Stimulated activated CD4-positive, alpha-beta T cell treated with anti-CD3 and anti-CD28 coated beads, Interleukin-1b, Interleukin-23, amount 100 ng/mL, for 24 hours (primary cell): ENCODE results near the gene SERPINE1.
A peak's percentile ranks its signal among the peaks of the same experiment; 100 is the strongest.
"Not testable (repeated sequence)": the region's sequence is repeated elsewhere in the genome, so short reads cannot be mapped to it uniquely, and the experiment has no call there.

Source experiments
- DNase-seq, 4 experiments: peaks; one replicate each; pipeline ENCODE4 v3.0.0-alpha.2; 2020; ENCODE audit warnings: low read depth in 4 of 4, low spot score in 1 of 4

Gene SERPINE1

GRCh38 chr7:101121991-101122932 lies 4.6 kb upstream of the SERPINE1 start:
- DNase-seq = no peak

- no peak for DNase-seq
These were observed 3.8 kb upstream of the SERPINE1 start for GRCh38 chr7:101122933-101123702.

GRCh38 chr7:101123703-101124068 lies 3.2 kb upstream of the SERPINE1 start:
- DNase-seq = no peak

- no peak for DNase-seq
These were observed 2.4 kb upstream of the SERPINE1 start for GRCh38 chr7:101124376-101125056.

- DNase-seq = no peak
These were observed 784 bp upstream of the SERPINE1 start for GRCh38 chr7:101125989-101126650.

GRCh38 chr7:101127460-101128039 lies 646 bp downstream of the SERPINE1 start:
- DNase-seq = no peak

- DNase-seq = no peak
These were observed 1.3 kb downstream of the SERPINE1 start for GRCh38 chr7:101128040-101128834.

GRCh38 chr7:101129603-101130117 lies 2.8 kb downstream of the SERPINE1 start:
- DNase-seq = no peak

- not testable (repeated sequence) for DNase-seq
These were observed 6.0 kb downstream of the SERPINE1 start for GRCh38 chr7:101132626-101133600.

- no peak for DNase-seq
These were observed 6.9 kb downstream of the SERPINE1 start for GRCh38 chr7:101133621-101134398.

- DNase-seq = no peak
These were observed 7.6 kb downstream of the SERPINE1 start for GRCh38 chr7:101134399-101134980.

- no peak for DNase-seq
These were observed 10.8 kb downstream of the SERPINE1 start for GRCh38 chr7:101137651-101138212.

GRCh38 chr7:101138213-101138870 lies 11.4 kb downstream of the SERPINE1 start:
- DNase-seq = peak; percentile 56 to 88 (median 70)

GRCh38 chr7:101140339-101140699 lies 13.4 kb downstream of the SERPINE1 start:
- DNase-seq = no peak

- DNase-seq = no peak
These were observed 14.0 kb downstream of the SERPINE1 start for GRCh38 chr7:101140746-101141382.
